Thyroid gland (tissue), 4 donors: Measurements from ENCODE around the gene ZNF804B. TPM values are rescaled to one million over a fixed set of nuclear protein-coding genes. Genes with fewer than 3 reads are reported as not detected.

ENCODE experiments used
- DNase-seq, 2 donors: peaks; one replicate each; pipeline ENCODE4 v3.0.0-alpha.2; 2019
- H3K27ac ChIP-seq, 3 donors: fragments of 200-600 bp; sonication (generic); 1 replicate in 2 of 3; 2 replicates in 1 of 3; pipeline ENCODE4 v1.5.1; 2016 to 2019; ENCODE audit warnings: mild to moderate bottlenecking in 1 of 3, moderate library complexity in 1 of 3
- H3K27me3 ChIP-seq: fragments of 200-600 bp; sonication (generic); one replicate; pipeline ENCODE4 v1.5.1; 2019
- H3K36me3 ChIP-seq, 2 donors: fragments of 200-600 bp; sonication (generic); one replicate each; pipeline ENCODE4 v1.5.1; 2016 to 2019
- H3K4me1 ChIP-seq, 2 donors: fragments of 200-600 bp; sonication (generic); one replicate each; pipeline ENCODE4 v1.5.1; 2017 to 2019
- H3K4me3 ChIP-seq, 3 donors: fragments of 200-600 bp; sonication (generic); replicated peaks in 1 of 3; 1 replicate in 2 of 3; 2 replicates in 1 of 3; pipeline ENCODE4 v1.5.1; 2016; ENCODE audit warnings: mild to moderate bottlenecking in 1 of 3
- H3K9me3 ChIP-seq: fragments of 200-600 bp; sonication (generic); one replicate; pipeline ENCODE4 v1.5.1; 2017
- CTCF ChIP-seq, 6 experiments: fragments of 200-600 bp in 3 of 6; fragments of 450-650 bp in 3 of 6; sonication (generic) in 3 of 6; IDR thresholded peaks; one replicate each; pipeline ENCODE4 v1.5.1; 2016 to 2019; ENCODE audit warnings: antibody characterized with exemption in 6 of 6, mild to moderate bottlenecking in 2 of 6, inconsistent platforms in 1 of 6, moderate library complexity in 1 of 6
- POLR2A ChIP-seq, 2 donors: fragments of 450-650 bp; IDR thresholded peaks; one replicate each; pipeline ENCODE4 v1.6.1; 2017; ENCODE audit warnings: antibody characterized with exemption in 2 of 2, mild to moderate bottlenecking in 2 of 2, moderate library complexity in 1 of 2
- WGBS, 2 donors: methylation state at CpG; one replicate each; pipeline ENCODE4 v1.1.5; 2017; 5-methylcytosine and 5-hydroxymethylcytosine counted together
- intact Hi-C: fragments of 100-400 bp; cut with DNase I; formaldehyde crosslinking; loops from one replicate; pipeline ENCODE4 v1.15.1; 2023
- total RNA-seq, 4 donors: library from RNA; depleted of rRNA; stranded (reverse); fragments of >200 nt; gene quantifications; one replicate each; pipeline ENCODE4 v1.2.3, GENCODE V29; 2016

ZNF804B gene
- total RNA-seq, 4 donors from 2014 or later, result 18.3 to 49.1 (median 29.7) TPM

GRCh38 chr7:88969167-88969566, 209.7 kb downstream of the ZNF804B start:
- Histone ChIP-seq H3K4me3 (no peak overlapping the region), H3K27me3 (no peaks in the 10 kb centered on the region), H3K36me3 (no peaks in the 10 kb centered on the region), H3K27ac (no peak overlapping the region), H3K4me1 (no peaks in the 10 kb centered on the region), H3K9me3 (no peaks in the 10 kb centered on the region)
- TF ChIP-seq CTCF (IDR thresholded peaks at IDR 0.05) (no peak), POLR2A (IDR thresholded peaks at IDR 0.05) (no peak)
- no peak for DNase-seq
- intact Hi-C loops, result no loop called here
- 82 to 92% methylated on average over 1 of the region's 1 CpG for WGBS, 2 donors

DNA sequence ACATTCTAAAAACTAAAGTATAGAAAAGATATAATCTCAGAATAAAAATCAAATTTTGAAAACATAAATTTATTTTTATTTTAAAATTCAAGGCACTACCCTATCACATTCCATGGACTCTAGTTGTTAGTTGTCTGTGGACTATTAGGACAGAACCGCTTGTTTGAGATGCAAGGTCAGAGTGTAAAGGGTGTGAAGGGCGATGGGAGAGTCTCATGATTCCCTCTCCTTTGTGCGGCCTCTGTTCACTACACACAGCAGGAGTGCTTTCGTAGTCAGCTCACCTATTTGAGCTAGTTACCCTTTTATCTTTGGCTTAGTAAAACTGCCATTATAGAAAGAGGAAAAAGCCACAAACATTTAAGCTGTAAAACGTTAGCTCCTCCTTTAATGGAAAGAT, 225.8 kb downstream of the ZNF804B start:
- WGBS, 2 donors, result 76 to 77% methylated on average over 5 of the region's 5 CpGs
- no peak for DNase-seq
- Histone ChIP-seq H3K9me3 (no peaks in the 10 kb centered on the region), H3K4me1 (peaks cover 0 to 6% of the 10 kb centered on the region in 2 donors), H3K4me3 (no peak overlapping the region), H3K27ac (no peak overlapping the region), H3K36me3 (no peaks in the 10 kb centered on the region), H3K27me3 (no peaks in the 10 kb centered on the region)
- no peak for TF ChIP-seq CTCF (IDR thresholded peaks at IDR 0.05)
- TF ChIP-seq POLR2A (IDR thresholded peaks at IDR 0.05), result no peak
- intact Hi-C loops, result no loop called here

GRCh38 chr7:89001306-89001705, 241.8 kb downstream of the ZNF804B start:
- WGBS, 2 donors, result 88 to 92% methylated on average over 1 of the region's 1 CpG
- H3K9me3 ChIP-seq, result no peaks in the 10 kb centered on the region
- no peak overlapping the region for H3K27ac ChIP-seq
- peaks cover 13 to 25% of the 10 kb centered on the region in 2 donors for H3K4me1 ChIP-seq
- no peaks in the 10 kb centered on the region for H3K27me3 ChIP-seq
- intact Hi-C loops, result no loop called here
- no peaks in the 10 kb centered on the region for H3K36me3 ChIP-seq
- no peak for TF ChIP-seq POLR2A (IDR thresholded peaks at IDR 0.05)
- no peak for TF ChIP-seq CTCF (IDR thresholded peaks at IDR 0.05)
- no peak for DNase-seq
- no peak overlapping the region for H3K4me3 ChIP-seq

DNA sequence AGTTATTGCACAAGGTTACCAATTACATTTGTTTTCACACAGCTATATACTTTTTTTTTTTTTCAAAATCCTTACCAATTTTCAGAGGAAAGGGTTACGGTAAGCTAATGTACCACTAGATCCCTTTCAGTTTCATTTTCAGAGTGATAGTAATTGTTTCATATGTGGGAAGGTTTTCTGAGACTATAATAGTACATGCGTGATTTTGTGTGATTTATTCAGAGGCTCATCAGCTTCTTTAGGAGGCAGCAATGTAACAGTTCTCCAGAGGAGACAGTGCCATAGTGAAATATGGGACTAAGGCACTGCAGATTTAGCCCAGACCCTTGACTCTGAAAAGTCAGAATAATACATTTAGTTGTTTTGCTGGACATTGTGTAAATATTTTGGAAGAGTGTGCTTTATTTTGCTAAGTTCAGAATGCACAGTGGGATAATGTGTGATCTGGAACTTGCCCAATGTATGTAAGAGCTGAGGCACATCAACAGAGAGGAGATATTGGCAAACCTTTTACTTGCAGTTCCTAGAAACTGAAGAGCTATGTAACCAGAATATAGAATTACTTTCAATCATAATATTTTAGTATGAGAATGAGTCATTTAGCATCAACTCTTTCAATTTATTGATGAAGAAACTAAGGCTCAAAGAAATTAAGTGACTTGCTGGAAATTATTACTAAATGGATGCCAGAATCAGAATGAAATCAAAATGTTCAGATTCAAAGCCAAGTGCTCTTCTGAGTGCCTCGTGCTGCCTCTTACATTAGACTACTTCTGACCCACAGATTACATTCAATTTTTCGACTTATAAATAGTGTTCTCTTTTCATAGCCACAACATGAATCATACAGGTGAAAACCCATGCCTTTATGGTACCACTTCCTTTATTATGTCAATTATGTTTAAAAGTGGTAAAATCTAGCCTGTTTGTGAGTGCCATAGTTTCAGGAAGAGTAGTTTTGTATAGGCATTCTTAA, 243.8 kb downstream of the ZNF804B start:
- peak overlapping the region in 1 of 3 donors; percentile 8 for H3K4me3 ChIP-seq
- intact Hi-C loops, result no loop called here
- H3K9me3 ChIP-seq, result no peaks in the 10 kb centered on the region
- peaks cover 13 to 25% of the 10 kb centered on the region in 2 donors for H3K4me1 ChIP-seq
- WGBS, 2 donors, result 37 to 69% methylated on average over 4 of the region's 4 CpGs
- no peaks in the 10 kb centered on the region for H3K36me3 ChIP-seq
- H3K27ac ChIP-seq, result peak overlapping the region in 2 of 3 donors; percentile 22 to 42
- no peak for DNase-seq
- H3K27me3 ChIP-seq, result no peaks in the 10 kb centered on the region
- TF ChIP-seq CTCF (IDR thresholded peaks at IDR 0.05) (no peak), POLR2A (IDR thresholded peaks at IDR 0.05) (no peak)

DNA sequence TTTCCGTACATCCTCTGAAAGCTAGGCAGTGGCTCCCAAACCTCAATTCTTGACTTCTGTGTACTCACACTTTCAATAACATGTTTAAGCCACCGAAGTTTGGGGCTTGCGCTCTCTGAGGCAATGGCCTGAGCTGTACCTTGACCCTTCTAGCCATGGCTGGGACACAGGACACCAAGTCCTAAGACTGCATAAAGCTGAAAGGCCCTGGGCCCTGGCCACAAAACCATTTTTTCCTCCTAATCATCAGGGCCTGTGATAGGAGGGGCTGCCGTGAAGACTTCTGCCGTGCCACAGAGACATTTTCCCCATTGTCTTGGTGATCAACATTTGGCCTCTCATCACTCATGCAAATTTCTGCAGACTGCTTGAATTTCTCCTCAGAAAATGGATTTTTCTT, 252.5 kb downstream of the ZNF804B start:
- 93 to 98% methylated on average over 5 of the region's 5 CpGs for WGBS, 2 donors
- intact Hi-C loops, result no loop called here
- Histone ChIP-seq H3K4me3 (no peak overlapping the region), H3K9me3 (no peaks in the 10 kb centered on the region), H3K27me3 (no peaks in the 10 kb centered on the region), H3K36me3 (no peaks in the 10 kb centered on the region), H3K27ac (no peak overlapping the region), H3K4me1 (no peaks in the 10 kb centered on the region)
- DNase-seq, result no peak
- no peak for TF ChIP-seq CTCF (IDR thresholded peaks at IDR 0.05)
- TF ChIP-seq POLR2A (IDR thresholded peaks at IDR 0.05), result no peak
